SK-N-SH (cell line): ENCODE measurements around the gene METTL3. TPM values are rescaled to one million over a fixed set of nuclear protein-coding genes. Genes with fewer than 3 reads are reported as not detected.

Source experiments
- CTCF ChIA-PET: fragments of 300-600, 350-600 bp; formaldehyde crosslinking; extraction: SDS; loops from one replicate; lab custom pipeline; 2021; lab: Yijun Ruan, JAX
- POLR2A ChIA-PET: fragments of 350-600 bp; sonication (Branson Sonifier 250); formaldehyde crosslinking; extraction: SDS; loops from one replicate; lab custom pipeline; 2020; ENCODE audit warnings: antibody characterized with exemption, inconsistent platforms; lab: Yijun Ruan, JAX
- DNase-seq: peaks from one replicate; pipeline ENCODE4 v3.0.0; 2012
- H2AFZ ChIP-seq: fragments of 200-600 bp; sonication (generic); 2 replicates; pipeline ENCODE4 v1.8.1; 2016; ENCODE audit warnings: antibody characterized with exemption, mild to moderate bottlenecking, low read depth
- H3F3A ChIP-seq: fragments of 200-600 bp; sonication (generic); replicated peaks from 2 replicates; pipeline ENCODE3; 2016; ENCODE audit warnings: antibody characterized with exemption, mild to moderate bottlenecking; ENCODE audit not compliant: insufficient read depth
- H3K27ac ChIP-seq, 2 experiments: fragments of 200-500 bp in 1 of 2; fragments of 200-600 bp in 1 of 2; sonication (Bioruptor generic) in 1 of 2; sonication (generic), shearing (Covaris generic) in 1 of 2; 2 replicates each; pipeline versions ENCODE4 v1.5.1 to v1.6.1; 2014 to 2016; ENCODE audit warnings: low read depth in 2 of 2, inconsistent platforms in 1 of 2, low read length in 1 of 2, mild to moderate bottlenecking in 1 of 2, mixed read lengths in 1 of 2
- H3K27me3 ChIP-seq: fragments of 200-600 bp; sonication (generic), shearing (Covaris generic); 2 replicates; pipeline ENCODE4 v1.6.1; 2016; ENCODE audit warnings: mixed run types; ENCODE audit not compliant: insufficient read depth
- H3K36me3 ChIP-seq, 2 experiments: fragments of 200-500 bp in 1 of 2; fragments of 200-600 bp in 1 of 2; sonication (Bioruptor generic) in 1 of 2; sonication (generic) in 1 of 2; replicated peaks in 1 of 2; 2 replicates each; pipeline versions ENCODE3 to v1.5.1; 2014 to 2016; ENCODE audit warnings: low read length in 1 of 2, mild to moderate bottlenecking in 1 of 2; ENCODE audit not compliant: insufficient read depth in 2 of 2, control insufficient read depth in 1 of 2
- H3K4me1 ChIP-seq, 2 experiments: fragments of 200-500 bp in 1 of 2; fragments of 200-600 bp in 1 of 2; sonication (Bioruptor generic) in 1 of 2; sonication (generic), shearing (Covaris generic) in 1 of 2; 2 replicates each; pipeline versions ENCODE4 v1.5.1 to v1.6.1; 2014 to 2016; ENCODE audit warnings: low read depth in 1 of 2, low read length in 1 of 2, mixed run types in 1 of 2; ENCODE audit not compliant: insufficient read depth in 2 of 2, control insufficient read depth in 1 of 2
- H3K4me2 ChIP-seq: fragments of 200-600 bp; sonication (generic), shearing (Covaris generic); 2 replicates; pipeline ENCODE4 v1.6.1; 2017; ENCODE audit warnings: mixed run types
- H3K4me3 ChIP-seq, 2 experiments: fragments of 200-500 bp in 1 of 2; fragments of 200-600 bp in 1 of 2; sonication (Bioruptor generic) in 1 of 2; sonication (generic), shearing (Covaris generic) in 1 of 2; 2 replicates each; pipeline versions ENCODE4 v1.5.1 to v1.8.1; 2014 to 2016; ENCODE audit warnings: low read depth in 2 of 2, inconsistent platforms in 1 of 2, low read length in 1 of 2, mild to moderate bottlenecking in 1 of 2, mixed read lengths in 1 of 2, moderate library complexity in 1 of 2
- H3K79me2 ChIP-seq: fragments of 200-600 bp; sonication (generic); 2 replicates; pipeline ENCODE4 v1.8.1; 2017; ENCODE audit warnings: mild to moderate bottlenecking; ENCODE audit not compliant: insufficient read depth
- H3K9ac ChIP-seq: fragments of 200-600 bp; sonication (generic); 2 replicates; pipeline ENCODE4 v1.6.1; 2017; ENCODE audit warnings: mixed run types
- H3K9me2 ChIP-seq: fragments of 200-600 bp; sonication (generic); 2 replicates; pipeline ENCODE4 v1.6.1; 2017; ENCODE audit warnings: mixed run types
- H3K9me3 ChIP-seq: fragments of 200-600 bp; sonication (generic); 2 replicates; pipeline ENCODE4 v1.6.1; 2017; ENCODE audit warnings: mixed run types, mild to moderate bottlenecking, moderate library complexity
- H4K20me1 ChIP-seq: fragments of 200-600 bp; sonication (generic); 2 replicates; pipeline ENCODE4 v1.6.1; 2017; ENCODE audit warnings: mild to moderate bottlenecking, mixed run types; ENCODE audit not compliant: insufficient read depth
- CHD2 ChIP-seq: fragments of 150-350 bp; IDR thresholded peaks from 2 replicates; pipeline ENCODE4 v1.6.1; 2018; ENCODE audit warnings: low read length; ENCODE audit not compliant: partially characterized antibody
- CTCF ChIP-seq: fragments of 200-600 bp; sonication (generic); IDR thresholded peaks from 2 replicates; pipeline ENCODE4 v1.6.1; 2017; ENCODE audit warnings: antibody characterized with exemption, mild to moderate bottlenecking, moderate library complexity
- EZH2phosphoT487 ChIP-seq: fragments of 200-600 bp; sonication (generic); IDR thresholded peaks from 2 replicates; pipeline ENCODE4 v1.6.1; 2017; ENCODE audit warnings: low read depth, mixed run types, mild to moderate bottlenecking, antibody characterized with exemption, moderate library complexity, borderline replicate concordance
- FOXM1 ChIP-seq: IDR thresholded peaks from 2 replicates; pipeline ENCODE4 v1.4.0; 2012; ENCODE audit warnings: low read depth, mild to moderate bottlenecking
- JUND ChIP-seq: IDR thresholded peaks from 2 replicates; pipeline ENCODE4 v1.4.0; 2012
- MAX ChIP-seq: IDR thresholded peaks from 2 replicates; pipeline ENCODE4 v1.4.0; 2012; ENCODE audit warnings: low read depth
- MEF2A ChIP-seq: IDR thresholded peaks from 2 replicates; pipeline ENCODE4 v1.4.0; 2012; ENCODE audit warnings: low read depth, borderline replicate concordance
- NRF1 ChIP-seq: IDR thresholded peaks from 2 replicates; pipeline ENCODE4 v1.6.1; 2012; ENCODE audit warnings: low read depth, mild to moderate bottlenecking, low read length
- PBX3 ChIP-seq: IDR thresholded peaks from 2 replicates; pipeline ENCODE4; 2012
- POLR2AphosphoS5 ChIP-seq: IDR thresholded peaks from 2 replicates; pipeline ENCODE4 v1.6.1; 2012; ENCODE audit warnings: low read depth, low read length
- RXRA ChIP-seq: IDR thresholded peaks from 2 replicates; pipeline ENCODE4 v1.4.0; 2012; ENCODE audit warnings: low read depth, mild to moderate bottlenecking, borderline replicate concordance
- TEAD4 ChIP-seq: IDR thresholded peaks from 2 replicates; pipeline ENCODE4 v1.4.0; 2012; ENCODE audit warnings: mild to moderate bottlenecking, borderline replicate concordance; ENCODE audit not compliant: insufficient read depth
- USF1 ChIP-seq: IDR thresholded peaks from 2 replicates; pipeline ENCODE4 v1.4.0; 2012; ENCODE audit warnings: low read depth, borderline replicate concordance
- ZBTB33 ChIP-seq: IDR thresholded peaks from 2 replicates; pipeline ENCODE4 v1.4.0; 2012; ENCODE audit warnings: low read depth, borderline replicate concordance
- WGBS: methylation state at CpG from one replicate; pipeline ENCODE4 v1.1.6; 2017; ENCODE audit warnings: low lambda C conversion rate; 5-methylcytosine and 5-hydroxymethylcytosine counted together
- polyA plus RNA-seq, 3 experiments: library from polyadenylated mRNA; depleted of rRNA; stranded (reverse); fragments of >200 nt; gene quantifications; 2 replicates each; pipeline ENCODE4 v1.2.3, GENCODE V29; 2012

Gene METTL3
- polyA plus RNA-seq, 1 of the 3 experiments (the other 2 are of a cell fraction) = 118 TPM

GRCh38 chr14:21536418-21537089, 25.4 kb upstream of the METTL3 start:
- Histone ChIP-seq H3K27me3 (peaks cover 37% of the 10 kb centered on the region), H4K20me1 (no peaks in the 10 kb centered on the region), H3K79me2 (no peaks in the 10 kb centered on the region), H3K9me2 (no peaks in the 10 kb centered on the region), H3K4me2 (peak overlapping the region; percentile 77), H3K4me3 (peak overlapping the region; percentile 45 to 60), H3F3A (no peaks in the 10 kb centered on the region), H3K9ac (no peak overlapping the region), H3K36me3 (no peaks in the 10 kb centered on the region), H3K27ac (no peak overlapping the region), H3K9me3 (no peaks in the 10 kb centered on the region), H2AFZ (peak overlapping the region; percentile 51; the same call in 1 of the 2 replicates), H3K4me1 (peaks cover 4 to 8% of the 10 kb centered on the region in 2 experiments; a peak in 2 of 4 replicates)
- ChIA-PET CTCF (interaction anchor here (1.0 to 1.3 kb wide), 2 partner anchors 21 to 38 kb away, joined by 3 to 4 read pairs; no protein-coding TSS in a partner anchor), POLR2A (no interaction called here)
- 17% methylated on average over 19 of the region's 25 CpGs for whole genome bisulfite sequencing
- no peak for DNase-seq
- TF ChIP-seq ZBTB33 = no peak
- TF ChIP-seq PBX3 = no peak
- no peak for TF ChIP-seq MEF2A
- no peak for TF ChIP-seq NRF1
- no peak for TF ChIP-seq EZH2phosphoT487
- no peak for TF ChIP-seq JUND
- no peak for TF ChIP-seq FOXM1
- TF ChIP-seq CHD2 = no peak
- TF ChIP-seq MAX = no peak

- no peaks in the 10 kb centered on the region for H3K36me3 ChIP-seq
- ChIA-PET CTCF (interaction anchor here (1.3 kb wide), 1 partner anchor 21 kb away, joined by 3 read pairs; no protein-coding TSS in a partner anchor), POLR2A (no interaction called here)
- peak overlapping the region; percentile 45 to 60; a peak in 3 of 4 replicates for H3K4me3 ChIP-seq
- WGBS = 19% methylated on average over 6 of the region's 6 CpGs
- H3K79me2 ChIP-seq = no peaks in the 10 kb centered on the region
- H3K4me1 ChIP-seq = peaks cover 4 to 8% of the 10 kb centered on the region in 2 experiments; a peak in 2 of 4 replicates
- DNase-seq = no peak
- H3K4me2 ChIP-seq = peak overlapping the region; percentile 77
- no peak overlapping the region for H2AFZ ChIP-seq
- H3K27me3 ChIP-seq = peaks cover 37% of the 10 kb centered on the region
- H3K9me2 ChIP-seq = no peaks in the 10 kb centered on the region
- H3K9me3 ChIP-seq = no peaks in the 10 kb centered on the region
- H3K9ac ChIP-seq = no peak overlapping the region
- no peaks in the 10 kb centered on the region for H3F3A ChIP-seq
- no peaks in the 10 kb centered on the region for H4K20me1 ChIP-seq
- H3K27ac ChIP-seq = no peak overlapping the region
- TF ChIP-seq TEAD4 = no peak
- TF ChIP-seq ZBTB33 = no peak
- TF ChIP-seq POLR2AphosphoS5 = no peak
- TF ChIP-seq JUND = no peak
- TF ChIP-seq CTCF = no peak
- TF ChIP-seq RXRA = no peak
- TF ChIP-seq USF1 = no peak
Measured at GRCh38 chr14:21535545-21536417, 24.6 kb upstream of the METTL3 start.
